GM19193 (cell line): ENCODE results near the gene SIDT2.

Experiments used
- POLR2A ChIP-seq: IDR thresholded peaks from 4 replicates; pipeline ENCODE4 v1.6.1; 2011; ENCODE audit not compliant: insufficient read depth, insufficient read length; ENCODE audit errors: extremely low read depth

The SIDT2 gene

GRCh38 chr11:117205211-117205818 is 26.8 kb downstream of the SIDT2 start:
- TF ChIP-seq POLR2A = no peak

- TF ChIP-seq POLR2A = no peak
These were observed 32.1 kb downstream of the SIDT2 start for GRCh38 chr11:117210620-117211019.

- no peak for TF ChIP-seq POLR2A
These were observed 34.3 kb downstream of the SIDT2 start for GRCh38 chr11:117212697-117213355.

- no peak for TF ChIP-seq POLR2A
These were observed 36.0 kb downstream of the SIDT2 start for GRCh38 chr11:117214404-117215110.

GRCh38 chr11:117217141-117218084 is 38.9 kb downstream of the SIDT2 start:
- no peak for TF ChIP-seq POLR2A

GRCh38 chr11:117218133-117218915 is 39.8 kb downstream of the SIDT2 start:
- TF ChIP-seq POLR2A = no peak

- no peak for TF ChIP-seq POLR2A
These were observed 40.5 kb downstream of the SIDT2 start for GRCh38 chr11:117219001-117219400.

GRCh38 chr11:117219455-117219854 is 40.9 kb downstream of the SIDT2 start:
- no peak for TF ChIP-seq POLR2A

GRCh38 chr11:117219995-117220394 is 41.5 kb downstream of the SIDT2 start:
- TF ChIP-seq POLR2A = no peak

- no peak for TF ChIP-seq POLR2A
These were observed 42.0 kb downstream of the SIDT2 start for GRCh38 chr11:117220568-117220967.

GRCh38 chr11:117220999-117221774 is 42.6 kb downstream of the SIDT2 start:
- no peak for TF ChIP-seq POLR2A

GRCh38 chr11:117221775-117222517 is 43.4 kb downstream of the SIDT2 start:
- no peak for TF ChIP-seq POLR2A
